LNCaP clone FGC (cell line): ENCODE measurements around the gene DRD3.

ENCODE experiments used
- DNase-seq: peaks from one replicate; pipeline ENCODE4 v3.0.0-alpha.2; 2011; ENCODE audit warnings: low read depth
- H3K4me3 ChIP-seq: 2 replicates; pipeline ENCODE4 v1.5.1; 2011; ENCODE audit warnings: mild to moderate bottlenecking, low read depth, low read length, control low read depth
- CTCF ChIP-seq: IDR thresholded peaks from 2 replicates; pipeline ENCODE4 v1.5.1; 2012; ENCODE audit warnings: mild to moderate bottlenecking; ENCODE audit not compliant: control insufficient read depth, insufficient read depth; ENCODE audit errors: extremely low read depth

The DRD3 gene

GRCh38 chr3:114213627-114214541 is 35.0 kb upstream of the DRD3 start:
- no peak for TF ChIP-seq CTCF
- DNase-seq: no peak
- no peak overlapping the region for H3K4me3 ChIP-seq

GRCh38 chr3:114213292-114213626 is 34.4 kb upstream of the DRD3 start:
- TF ChIP-seq CTCF: no peak
- DNase-seq: no peak
- H3K4me3 ChIP-seq: no peak overlapping the region

- no peak overlapping the region for H3K4me3 ChIP-seq
- no peak for DNase-seq
- TF ChIP-seq CTCF: no peak
Observed at GRCh38 chr3:114212646-114213045, 33.8 kb upstream of the DRD3 start.

- H3K4me3 ChIP-seq: no peak overlapping the region
- DNase-seq: no peak
- no peak for TF ChIP-seq CTCF
Observed at GRCh38 chr3:114207768-114208167, 28.9 kb upstream of the DRD3 start.

- no peak for DNase-seq
- H3K4me3 ChIP-seq: no peak overlapping the region
- no peak for TF ChIP-seq CTCF
Observed at GRCh38 chr3:114206342-114206741, 27.5 kb upstream of the DRD3 start.

- DNase-seq: no peak
Observed at GRCh38 chr3:114205541-114205940, 26.7 kb upstream of the DRD3 start.

More at GRCh38 chr3:114205541-114205940, 26.7 kb upstream of the DRD3 start:
- H3K4me3 ChIP-seq: no peak overlapping the region
- no peak for TF ChIP-seq CTCF
